ENCODE data around the gene OBSL1.

The OBSL1 gene

GRCh38 chr2:219536967-219537366, 34.4 kb downstream of the OBSL1 start:
- no peak for DNase-seq (ENCODE audit: low spot score)
- no peak for TF ChIP-seq CTCF (IDR thresholded peaks at IDR 0.05; ENCODE audit: borderline replicate concordance, control extremely low read depth, extremely low read depth, insufficient read depth, missing control alignments)
- in situ Hi-C loops (cut with MboI; ENCODE audit: low sequenced_read_pairs, unreplicated experiment): loop anchor here (10.0 kb wide), 1 partner anchor 158 kb away; no protein-coding TSS in a partner anchor

- no peak for DNase-seq (ENCODE audit: low spot score)
- in situ Hi-C loops (cut with MboI; ENCODE audit: low sequenced_read_pairs, unreplicated experiment): loop anchor here (10.0 kb wide), 1 partner anchor 158 kb away; no protein-coding TSS in a partner anchor
- no peak for TF ChIP-seq CTCF (IDR thresholded peaks at IDR 0.05; ENCODE audit: borderline replicate concordance, control extremely low read depth, extremely low read depth, insufficient read depth, missing control alignments)
Observed at GRCh38 chr2:219536425-219536824, 34.9 kb downstream of the OBSL1 start.

- TF ChIP-seq CTCF (IDR thresholded peaks at IDR 0.05; ENCODE audit: borderline replicate concordance, control extremely low read depth, extremely low read depth, insufficient read depth, missing control alignments): no peak
- no peak for DNase-seq (ENCODE audit: low spot score)
- in situ Hi-C loops (cut with MboI; ENCODE audit: low sequenced_read_pairs, unreplicated experiment): loop anchor here (5.0 to 10.0 kb wide), 2 partner anchors 132 to 161 kb away; no protein-coding TSS in a partner anchor
Observed at GRCh38 chr2:219533930-219534661, 37.2 kb downstream of the OBSL1 start.

- in situ Hi-C loops (cut with MboI; ENCODE audit: low sequenced_read_pairs, unreplicated experiment): loop anchor here (5.0 to 10.0 kb wide), 2 partner anchors 130 to 162 kb away; no protein-coding TSS in a partner anchor
- no peak for DNase-seq (ENCODE audit: low spot score)
- no peak for TF ChIP-seq CTCF (IDR thresholded peaks at IDR 0.05; ENCODE audit: borderline replicate concordance, control extremely low read depth, extremely low read depth, insufficient read depth, missing control alignments)
Observed at GRCh38 chr2:219532378-219532649, 39.0 kb downstream of the OBSL1 start.

- DNase-seq (ENCODE audit: low spot score): no peak
- in situ Hi-C loops (cut with MboI; ENCODE audit: low sequenced_read_pairs, unreplicated experiment): loop anchor here (5.0 to 10.0 kb wide), 2 partner anchors 130 to 163 kb away; no protein-coding TSS in a partner anchor
- TF ChIP-seq CTCF (IDR thresholded peaks at IDR 0.05; ENCODE audit: borderline replicate concordance, control extremely low read depth, extremely low read depth, insufficient read depth, missing control alignments): no peak
Observed at GRCh38 chr2:219531639-219532377, 39.5 kb downstream of the OBSL1 start.

- peak; percentile 94 for DNase-seq (ENCODE audit: low spot score)
- in situ Hi-C loops (cut with MboI; ENCODE audit: low sequenced_read_pairs, unreplicated experiment): loop anchor here (5.0 to 10.0 kb wide), 2 partner anchors 128 to 164 kb away; no protein-coding TSS in a partner anchor
- peak; percentile 87 for TF ChIP-seq CTCF (IDR thresholded peaks at IDR 0.05; ENCODE audit: borderline replicate concordance, control extremely low read depth, extremely low read depth, insufficient read depth, missing control alignments)
Observed at GRCh38 chr2:219530048-219530963, 41.0 kb downstream of the OBSL1 start.

All from GM13976 (cell line).